NCI-H2171 (cell line): ENCODE measurements around the gene BCL2L1.
A peak's percentile ranks its signal among the peaks of the same experiment; 100 is the strongest.

ENCODE experiments used
- DNase-seq: peaks from one replicate; lab custom pipeline; 2025; lab: John Stamatoyannopoulos, UW

Gene BCL2L1

DNA sequence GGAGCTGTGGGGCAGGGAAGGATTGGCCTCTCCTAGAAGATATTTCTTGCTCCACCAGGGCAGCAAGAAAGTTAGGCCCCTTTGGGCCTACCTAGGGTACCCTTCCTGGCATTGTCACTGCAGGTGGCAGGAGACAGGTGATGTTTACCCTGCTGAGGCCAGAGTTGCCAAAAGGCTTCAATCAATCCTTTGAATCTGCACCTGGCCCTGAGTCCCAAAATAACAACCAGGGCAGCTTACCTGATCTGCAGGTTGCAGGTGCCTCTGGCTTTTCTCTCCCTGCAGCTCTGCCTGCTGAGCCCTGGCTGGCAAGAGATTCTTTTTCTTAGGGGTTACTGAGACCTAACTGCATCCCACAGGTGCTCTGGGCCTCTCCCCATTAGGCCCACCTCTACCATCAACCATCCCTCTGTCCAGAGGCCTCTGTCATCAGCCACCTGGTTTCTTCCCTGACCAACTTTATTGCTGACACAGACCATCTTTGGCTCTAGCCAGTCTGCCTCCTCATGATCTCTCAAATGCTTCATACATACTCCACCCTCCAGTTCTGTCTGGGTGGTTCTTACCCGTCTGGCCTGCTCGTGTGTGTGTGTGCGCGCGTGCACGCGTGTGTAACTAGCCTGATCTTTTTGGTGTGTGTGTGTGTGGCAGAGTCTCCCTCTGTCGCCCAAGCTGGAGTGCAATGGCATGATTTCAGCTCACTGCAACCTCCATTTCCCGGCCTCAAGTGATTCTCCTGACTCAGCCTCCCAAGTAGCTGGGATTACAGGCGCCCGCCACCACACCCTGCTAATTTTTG is 13.7 kb downstream of the BCL2L1 start:
- peak; percentile 94 for DNase-seq

DNA sequence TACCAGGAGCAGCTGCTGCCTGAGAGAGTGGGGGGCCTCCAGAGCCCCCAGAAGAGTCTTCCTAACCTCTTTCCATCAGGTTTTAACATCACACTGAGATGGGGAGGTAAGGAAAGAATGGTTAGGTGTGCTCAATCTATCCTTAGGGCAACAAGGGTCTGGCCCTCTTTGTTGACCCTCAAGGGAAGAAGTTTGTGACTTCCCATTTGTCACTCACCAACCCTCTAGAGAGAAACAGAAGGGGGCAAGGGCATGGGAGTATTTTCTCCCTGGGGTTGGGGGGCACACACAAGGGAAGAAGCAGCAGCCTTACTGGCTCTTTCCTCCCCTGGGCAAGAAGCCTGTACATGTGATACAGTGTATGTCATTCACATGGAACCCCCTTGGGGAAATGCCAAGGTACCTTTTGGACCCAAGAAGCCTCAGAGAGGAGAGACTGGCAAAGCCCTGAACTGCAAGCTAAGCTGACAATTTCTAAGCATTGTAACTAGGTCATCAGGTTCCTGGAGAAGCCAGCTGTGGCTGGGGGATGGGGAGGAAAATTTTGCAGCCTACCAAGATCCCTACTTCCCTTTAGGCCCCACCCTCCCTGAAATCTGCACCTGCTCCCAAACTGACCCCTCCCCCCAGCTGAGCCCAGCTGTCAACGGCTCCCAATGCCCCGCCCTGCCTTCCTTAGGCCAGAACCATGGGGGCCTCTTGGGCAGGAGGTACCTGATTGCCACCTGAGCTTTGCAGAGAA is 14.5 kb downstream of the BCL2L1 start:
- DNase-seq, result peak; percentile 98

DNA sequence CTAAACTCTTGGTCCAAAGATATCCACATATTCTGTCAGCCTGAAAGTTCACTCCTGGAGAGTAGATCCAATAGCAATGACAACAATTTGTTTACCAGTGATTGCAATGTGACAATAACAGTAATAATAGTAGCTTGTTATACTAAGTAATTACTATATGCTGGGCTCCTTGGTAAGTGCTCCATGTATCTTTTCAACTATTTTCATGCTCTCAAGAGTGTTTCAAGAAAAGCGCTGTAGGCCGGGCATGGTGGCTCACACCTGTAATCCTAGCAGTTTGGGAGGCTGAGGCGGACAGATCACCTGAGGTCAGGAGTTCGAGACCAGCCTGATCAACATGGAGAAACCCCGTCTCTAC is 15.4 kb downstream of the BCL2L1 start:
- no peak for DNase-seq

DNA sequence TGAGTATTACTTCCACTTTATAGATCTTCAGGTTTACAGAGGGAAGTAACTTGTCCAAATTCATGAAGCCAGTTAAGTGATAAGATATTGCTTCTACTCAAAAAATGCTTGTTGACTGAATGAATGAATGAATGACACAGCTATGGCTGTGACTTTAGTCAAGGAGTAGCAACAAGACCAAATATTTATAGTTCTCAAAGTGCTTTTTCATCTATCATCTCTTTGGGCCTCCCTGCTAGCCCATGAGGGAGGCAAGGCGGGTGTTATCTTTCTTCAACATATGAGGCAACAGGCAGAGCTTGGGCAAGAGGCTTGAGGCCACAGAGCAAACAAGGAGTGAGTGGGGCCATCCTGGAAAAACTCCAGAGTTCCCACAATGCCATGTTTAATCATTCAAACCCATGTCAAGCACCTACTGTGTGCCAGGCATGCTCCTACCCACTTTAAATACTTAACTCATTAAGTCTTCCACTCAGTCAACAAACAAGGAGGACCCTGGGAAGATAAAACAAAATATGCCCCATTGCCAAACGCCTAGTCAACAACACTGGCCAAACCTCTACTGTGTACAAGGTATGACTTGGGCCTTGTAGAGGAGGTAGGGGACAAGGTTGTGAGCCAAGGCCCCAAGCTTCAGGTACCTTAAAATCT is 15.9 kb downstream of the BCL2L1 start:
- no peak for DNase-seq

DNA sequence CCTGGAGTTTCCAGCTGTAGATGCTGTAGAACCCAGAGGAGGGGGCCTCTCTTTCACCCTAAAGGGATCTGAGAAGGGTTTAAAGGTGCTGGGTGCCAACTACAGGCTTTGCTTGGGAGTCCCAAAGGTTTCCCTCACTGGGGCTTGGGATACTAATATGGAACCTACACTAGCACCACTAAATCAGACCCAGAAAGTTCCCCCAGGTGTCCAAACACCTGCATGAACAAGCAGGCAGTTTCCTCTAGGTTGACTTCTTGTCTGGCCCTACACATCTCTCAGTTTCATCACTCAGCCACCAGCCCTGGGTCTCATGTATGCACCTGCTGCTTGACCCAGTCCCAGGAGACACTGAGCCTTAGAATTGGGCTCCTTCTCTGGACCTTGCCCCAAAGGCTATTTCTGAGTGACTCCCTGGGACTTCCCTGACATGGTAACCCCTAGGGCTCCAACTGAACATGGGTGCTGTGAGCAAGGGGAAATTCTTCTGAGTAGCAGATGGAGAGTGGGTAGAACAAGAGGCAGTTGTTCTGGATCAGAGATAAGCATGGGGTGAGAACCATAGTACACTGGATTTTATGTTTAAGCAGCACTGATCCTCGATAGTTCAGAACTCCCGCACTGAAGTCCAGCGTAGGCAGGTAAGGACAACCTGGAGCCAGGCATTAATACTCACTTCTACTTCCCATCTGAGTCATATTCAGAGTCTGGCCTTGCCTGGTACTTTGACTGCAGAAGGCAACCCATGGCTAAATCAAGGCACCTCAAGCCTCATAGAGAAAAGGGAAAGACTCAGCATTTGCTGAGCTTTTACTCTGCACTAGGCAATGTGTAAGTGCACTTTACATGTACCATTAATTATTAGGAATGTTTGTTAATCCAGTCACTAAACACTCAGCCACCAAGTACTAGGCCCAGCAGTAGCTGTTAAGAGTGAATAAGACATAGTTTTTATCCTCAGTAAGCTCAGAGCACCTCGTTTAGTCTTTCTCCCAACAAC is 16.8 kb downstream of the BCL2L1 start:
- no peak for DNase-seq

DNA sequence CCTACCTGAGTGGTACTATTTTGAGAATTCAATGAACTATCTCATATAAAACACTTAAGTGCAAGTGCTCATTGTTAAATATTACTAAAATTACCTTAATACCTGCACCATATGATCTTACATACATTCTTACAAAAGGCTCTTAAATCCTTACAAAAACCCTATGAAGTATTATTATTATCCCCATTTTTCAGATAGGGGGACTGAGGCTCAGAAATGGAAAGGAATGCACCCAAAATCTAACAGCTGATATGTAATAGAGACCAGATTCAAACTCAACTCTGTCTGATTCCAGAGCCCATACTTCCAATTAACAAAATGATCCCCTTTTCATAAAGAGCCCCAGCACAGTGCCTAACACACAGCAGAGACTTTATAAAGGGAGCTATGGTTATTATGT is 17.5 kb downstream of the BCL2L1 start:
- DNase-seq, result no peak

DNA sequence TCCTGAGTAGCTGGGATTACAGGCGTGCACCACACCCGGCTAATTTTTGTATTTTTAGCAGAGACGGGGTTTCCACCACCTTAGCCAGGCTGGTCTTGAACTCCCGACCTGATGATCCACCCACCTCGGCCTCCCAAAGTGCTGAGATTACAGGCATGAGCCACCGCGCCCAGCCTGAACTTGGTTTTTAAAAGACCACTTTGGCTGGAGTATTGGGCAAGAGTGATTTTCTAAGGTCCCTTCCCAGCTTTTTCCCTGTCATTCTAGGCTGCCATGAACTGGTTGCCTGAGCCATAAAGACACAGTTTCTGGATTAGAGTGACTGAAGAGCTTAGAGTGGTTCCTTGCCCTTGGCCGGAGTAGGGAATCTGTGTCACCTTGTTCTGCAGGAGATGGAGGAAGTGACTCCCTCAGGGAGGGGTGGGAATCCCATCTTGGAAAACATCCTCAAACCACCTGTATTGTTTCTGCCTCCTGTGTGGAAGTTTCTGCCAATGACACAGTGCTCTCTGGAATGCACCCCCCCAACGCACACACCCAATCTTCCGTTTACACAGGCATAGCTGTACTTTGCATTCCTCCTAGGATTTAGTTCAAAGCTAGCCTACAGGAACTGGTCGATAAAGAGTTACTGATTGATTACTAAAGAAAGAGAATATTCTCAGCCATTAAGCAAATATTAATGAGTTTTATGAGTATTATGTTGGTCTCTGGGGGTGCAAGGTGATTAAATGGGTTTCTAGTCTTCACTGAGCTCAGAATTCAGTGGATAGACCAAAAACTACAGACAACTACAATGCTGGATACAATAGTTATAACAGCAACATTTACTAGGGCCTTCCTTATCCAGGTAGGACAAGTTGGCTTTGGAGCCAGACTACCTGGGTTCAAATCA is 18.2 kb downstream of the BCL2L1 start:
- DNase-seq, result no peak

DNA sequence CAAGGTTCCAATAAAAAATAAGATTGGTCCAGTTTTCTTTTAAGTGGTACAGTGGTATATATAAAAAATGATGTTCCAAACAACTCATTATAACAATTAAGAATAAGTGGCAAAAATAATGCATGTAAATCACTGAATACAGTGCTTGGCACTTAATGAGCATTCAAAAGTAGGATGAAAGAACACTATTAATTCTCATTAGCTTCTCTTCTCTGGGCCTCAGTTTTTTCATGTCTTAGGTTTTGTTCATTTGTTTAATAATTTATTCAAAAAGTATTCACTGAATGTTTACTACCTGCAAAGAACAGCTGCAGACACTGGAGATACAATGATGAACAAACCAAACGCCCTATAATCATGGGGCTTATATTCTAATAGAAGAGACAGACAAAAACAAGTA is 21.1 kb downstream of the BCL2L1 start:
- DNase-seq, result no peak

DNA sequence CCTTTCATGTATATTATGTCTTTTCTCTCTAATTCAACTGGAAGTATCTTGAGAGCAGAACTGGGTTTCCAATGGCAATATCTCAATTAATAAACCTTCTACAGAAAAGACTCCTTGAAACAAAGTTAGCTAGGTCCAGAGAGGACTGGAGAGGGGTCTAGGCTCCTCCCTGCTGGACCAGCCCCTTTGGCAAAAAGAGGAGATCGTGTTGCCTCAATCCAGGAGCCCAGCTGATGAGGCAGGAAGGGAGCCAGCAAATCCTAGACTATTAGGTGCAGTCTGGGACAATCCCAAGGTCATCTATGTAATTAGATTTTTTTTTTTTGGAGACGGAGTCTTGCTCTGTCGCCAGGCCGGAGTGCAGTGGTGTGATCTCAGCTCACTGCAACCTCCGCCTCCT is 21.9 kb downstream of the BCL2L1 start:
- no peak for DNase-seq

DNA sequence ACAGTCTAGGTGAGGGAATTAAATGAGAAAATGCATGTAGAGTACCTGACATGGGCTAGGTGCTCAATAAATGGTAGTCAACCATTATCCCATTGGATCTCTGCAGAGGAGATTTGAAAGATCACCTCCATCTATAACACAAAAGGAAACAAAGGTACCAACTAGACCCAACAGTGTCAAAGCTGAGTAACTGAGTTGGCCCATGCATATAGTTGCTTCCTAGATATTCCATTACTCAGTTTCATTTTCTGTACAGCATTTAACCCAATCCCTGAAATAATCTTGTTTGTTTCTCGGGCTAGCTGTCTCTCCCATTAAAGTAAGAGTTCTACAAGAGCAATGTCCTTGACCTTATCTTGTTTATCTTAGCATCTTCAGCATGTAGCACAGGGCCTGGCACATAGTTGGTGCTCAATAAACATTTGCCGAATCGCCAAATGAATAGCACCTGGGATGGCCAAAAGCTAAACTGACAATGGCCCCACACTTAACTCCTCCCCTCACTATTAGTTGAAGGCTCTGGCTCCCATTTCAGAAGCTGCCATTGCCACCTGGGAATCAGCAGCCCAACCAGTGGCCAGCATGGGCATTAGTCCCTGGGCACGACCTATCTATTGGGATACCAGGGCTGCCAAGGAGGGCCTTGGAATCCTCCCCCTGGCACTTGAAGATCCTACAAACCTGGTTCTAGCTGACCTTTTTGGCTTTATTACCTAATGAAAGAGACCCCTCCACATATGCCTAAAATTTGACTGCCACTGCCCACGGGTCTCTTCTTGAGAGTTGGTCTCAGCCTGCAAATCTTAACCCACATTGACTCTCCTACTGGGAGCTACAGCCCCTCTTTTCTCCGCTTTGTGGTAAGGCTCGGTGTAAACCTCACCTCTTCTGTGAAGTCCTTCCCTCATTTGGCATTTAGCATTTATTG is 22.6 kb downstream of the BCL2L1 start:
- no peak for DNase-seq

DNA sequence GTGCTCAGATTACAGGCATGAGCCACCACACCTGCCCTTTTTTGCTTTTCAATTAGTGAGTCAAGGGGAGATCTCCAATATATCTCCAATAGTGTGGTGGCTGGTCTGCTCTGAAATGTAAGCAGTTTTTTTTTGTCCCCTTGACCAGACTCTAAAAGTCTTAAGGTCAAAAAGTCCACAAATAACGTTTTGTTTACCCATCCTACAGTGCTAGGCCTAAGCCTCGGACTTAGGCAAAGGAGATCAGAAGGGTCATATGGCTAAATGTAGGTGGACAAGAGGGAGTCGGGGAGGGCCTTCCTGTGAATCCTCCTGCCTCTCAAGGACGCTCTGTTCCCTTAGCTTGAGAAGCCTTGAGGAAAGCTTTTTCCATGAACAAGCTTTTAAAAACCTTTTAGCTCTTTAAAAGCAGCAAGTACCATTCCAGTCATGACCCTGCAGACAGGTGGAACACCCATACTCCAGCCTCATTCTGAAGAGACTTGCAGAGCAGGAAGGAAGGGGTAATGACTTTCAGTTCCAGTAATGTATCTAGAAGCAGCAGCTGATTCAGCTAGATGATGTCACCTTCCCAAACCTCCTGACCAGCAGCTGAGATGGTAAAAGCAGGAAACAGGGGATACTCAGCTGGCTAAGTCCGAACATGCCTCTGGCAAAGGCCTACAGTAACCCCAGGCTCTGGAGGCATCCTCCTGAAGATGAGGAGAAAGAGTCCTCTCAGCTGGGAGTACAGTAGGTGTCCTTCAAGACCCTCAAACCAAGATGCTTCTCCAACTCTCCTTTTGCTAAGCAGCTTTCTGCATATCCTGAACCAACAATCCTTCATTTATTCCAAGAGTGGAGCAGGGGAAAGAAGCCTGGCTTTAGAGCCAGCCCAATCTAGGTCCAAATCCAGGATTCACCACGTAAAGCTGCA is 23.6 kb downstream of the BCL2L1 start:
- no peak for DNase-seq

DNA sequence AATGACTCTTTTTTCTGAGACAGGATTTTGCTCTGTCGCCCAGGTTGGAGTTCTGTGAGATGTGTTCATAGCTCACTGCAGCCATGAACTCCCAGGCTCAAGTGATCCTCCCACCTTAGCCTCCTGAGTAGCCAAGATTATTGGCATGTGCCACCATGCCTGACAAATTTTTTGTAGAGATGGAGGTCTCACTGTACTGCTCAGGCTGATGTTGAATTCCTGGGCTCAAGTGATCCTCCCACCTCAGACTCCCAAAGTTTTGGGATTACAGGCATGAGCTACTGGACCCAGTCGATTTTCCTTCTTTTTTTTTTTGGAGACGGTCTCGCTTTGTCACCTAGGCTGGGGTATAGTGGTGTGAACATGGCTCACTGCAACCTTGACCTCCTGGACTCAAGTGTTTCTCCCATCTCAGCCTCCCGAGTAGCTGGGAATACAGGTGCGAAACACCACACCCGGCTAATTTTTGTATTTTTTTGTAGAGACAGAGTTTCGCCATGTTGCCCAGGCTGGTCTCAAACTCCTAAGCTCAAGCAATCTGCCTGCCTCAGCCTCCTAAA is 24.3 kb downstream of the BCL2L1 start:
- no peak for DNase-seq

DNA sequence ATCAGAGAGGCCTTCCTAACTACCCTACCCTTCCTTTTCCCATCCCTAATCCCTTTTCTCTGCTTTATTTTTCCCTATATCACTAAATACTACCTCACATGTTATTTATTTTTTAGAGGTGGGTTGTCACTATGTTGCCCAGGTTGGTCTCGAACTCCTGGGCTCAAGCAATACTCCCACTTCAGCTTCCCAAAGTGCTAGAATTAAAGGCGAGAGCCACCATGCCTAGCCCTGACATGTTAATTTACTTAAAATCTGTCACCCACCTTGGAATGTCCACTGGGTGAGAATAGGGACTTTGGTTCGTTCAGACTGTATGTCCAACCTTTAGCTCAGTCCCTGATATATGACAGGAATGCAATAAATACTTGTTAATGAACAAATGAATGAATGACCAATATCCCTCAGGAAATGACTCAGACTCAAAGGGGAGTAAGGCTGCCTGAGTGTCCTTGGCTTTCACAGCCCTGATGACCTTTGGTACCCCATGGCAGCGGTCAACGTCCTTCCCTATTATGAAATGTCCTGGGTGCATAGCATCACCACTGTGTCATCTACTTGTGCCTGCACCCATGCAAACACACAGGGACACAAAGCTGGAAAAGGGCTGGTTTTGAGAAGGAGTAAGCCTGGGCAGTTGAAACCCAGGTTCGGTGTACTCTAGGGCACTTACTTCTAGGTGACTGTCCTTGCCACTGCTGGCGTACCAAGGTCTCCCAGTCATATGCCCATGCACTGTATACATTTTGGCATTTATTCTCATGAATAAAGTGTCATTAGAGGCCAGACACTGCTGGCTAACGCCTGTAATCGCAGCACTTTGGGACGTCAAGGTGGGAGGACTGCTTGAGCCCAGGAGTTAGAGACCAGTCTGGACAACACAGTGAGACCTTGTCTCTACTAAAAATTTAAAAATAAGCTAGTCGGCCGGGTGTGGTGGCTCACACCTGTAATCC is 26.5 kb downstream of the BCL2L1 start:
- no peak for DNase-seq

DNA sequence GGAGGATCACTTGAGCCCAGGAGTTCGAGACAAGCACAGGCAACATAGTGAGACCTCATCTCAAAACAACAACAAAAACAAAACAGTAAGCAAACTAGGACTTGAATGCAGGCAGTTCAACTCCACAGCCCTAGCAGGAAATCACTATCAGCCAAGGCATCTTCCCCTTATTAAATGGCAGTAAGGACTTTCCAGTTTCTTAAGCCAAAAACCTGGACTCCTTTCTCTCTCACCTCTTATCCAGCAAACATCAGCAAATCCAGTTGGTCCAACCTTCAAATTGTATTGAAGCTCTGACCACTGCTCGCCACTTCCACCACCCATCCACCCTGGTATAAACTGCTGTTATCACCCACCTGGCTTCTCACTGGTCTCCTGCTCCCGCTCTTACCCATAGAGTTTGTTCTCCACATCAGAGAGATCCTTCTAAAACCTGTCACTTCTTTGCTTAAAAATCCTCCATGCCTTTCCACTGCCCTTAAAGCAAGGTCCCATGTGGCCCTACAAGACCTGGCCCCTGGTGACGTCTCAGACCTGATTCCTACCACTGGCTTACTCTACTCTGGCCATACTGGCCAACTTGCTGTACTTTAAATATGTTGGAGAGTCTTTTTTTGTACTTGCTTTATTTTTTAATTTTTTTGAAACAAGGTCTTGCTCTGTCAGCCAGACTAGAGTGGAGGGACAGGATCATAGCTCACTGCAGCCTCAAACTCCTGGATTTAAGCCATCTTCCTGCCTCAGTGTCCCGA is 27.6 kb downstream of the BCL2L1 start:
- no peak for DNase-seq

DNA sequence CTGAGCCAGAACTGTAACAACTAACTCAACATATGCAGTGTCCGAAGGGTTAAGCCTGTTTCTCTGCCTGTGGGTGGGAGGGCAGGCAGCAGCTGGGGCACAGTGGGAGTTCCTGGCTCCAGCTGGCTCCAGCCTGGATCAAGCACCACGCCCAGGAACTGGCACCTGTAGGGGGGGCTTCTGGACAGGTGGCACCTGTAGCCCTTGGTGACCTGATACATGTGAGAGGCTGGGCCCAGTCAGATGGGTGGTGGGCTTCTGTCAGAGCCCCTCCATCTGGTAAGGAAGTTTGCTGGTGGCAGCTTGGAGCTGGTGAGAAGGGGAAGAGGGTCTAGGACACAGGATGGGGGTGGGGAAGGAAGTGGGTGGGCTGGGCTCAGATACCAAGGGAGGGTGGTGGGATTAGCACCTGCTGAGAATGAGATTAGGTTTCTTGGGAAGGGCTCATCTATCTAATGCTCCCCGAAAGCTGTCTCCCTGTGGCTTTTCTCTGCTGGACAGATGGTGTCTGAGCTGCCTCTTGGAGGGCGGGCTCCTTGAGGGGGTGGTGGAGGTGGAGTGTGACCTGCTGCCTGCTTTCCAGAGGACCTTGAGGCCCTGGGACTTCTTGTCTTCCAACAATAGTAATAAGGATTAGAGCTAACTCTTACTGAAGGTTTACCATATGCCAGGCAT is 28.5 kb downstream of the BCL2L1 start:
- peak; percentile 99 for DNase-seq

DNA sequence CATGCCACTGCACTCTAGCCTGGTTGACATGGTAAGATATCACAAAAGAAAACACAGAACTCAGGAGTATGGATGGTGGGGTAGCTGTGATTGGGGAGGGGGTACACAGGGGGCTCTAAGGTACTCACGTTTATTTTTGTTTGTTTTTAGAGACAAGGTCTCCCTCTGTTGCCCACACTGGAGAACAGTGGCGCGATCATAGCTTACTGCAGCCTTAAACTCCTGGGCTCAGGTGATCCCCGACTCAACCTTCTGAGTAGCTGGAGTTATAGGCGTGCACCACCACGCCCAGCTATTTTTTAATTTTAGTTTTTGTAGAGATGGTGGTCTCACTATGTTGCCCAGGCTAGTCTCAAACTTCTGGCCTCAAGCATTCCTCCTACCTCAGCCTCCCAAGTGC is 29.3 kb downstream of the BCL2L1 start:
- no peak for DNase-seq
